HCT116 (cell line): Measurements from ENCODE around the gene RANBP1. TPM values are rescaled to one million over a fixed set of nuclear protein-coding genes. Genes with fewer than 3 reads are reported as not detected.

Experiments used
- ATAC-seq: fragments of 200-7000 bp; cut with Tn5 transposase; 2 replicates; pipeline ENCODE4 v1.9.1; 2020; ENCODE audit warnings: mild to moderate bottlenecking, moderate library complexity
- BruUV-seq: library from RNA; stranded (reverse); fragments of 400-500 nt; replicated peaks from 2 replicates; lab custom pipeline; 2021; lab: Mats Ljungman, UMichigan
- CTCF ChIA-PET: fragments of 300-600 bp; sonication (Branson Sonifier 250); formaldehyde crosslinking; loops from one replicate; lab custom pipeline; 2021; ENCODE audit warnings: antibody characterized with exemption; lab: Charles Lee
- POLR2A ChIA-PET: fragments of 300-600, 350-600 bp; sonication (Branson Sonifier 250); formaldehyde crosslinking; loops from one replicate; lab custom pipeline; 2021; ENCODE audit warnings: antibody characterized with exemption; lab: Charles Lee
- RAD21 ChIA-PET, 2 experiments: fragments of 300-600 bp; sonication (Branson Sonifier 250); formaldehyde crosslinking; loops; one replicate each; lab custom pipeline; 2023; ENCODE audit warnings: low total read pairs in 2 of 2; ENCODE audit not compliant: uncharacterized antibody in 2 of 2, unreplicated experiment in 2 of 2, low non-redundant PET in 1 of 2; lab: Charles Lee
- DNase-seq: peaks from one replicate; pipeline ENCODE4 v3.0.0-alpha.2; 2010; ENCODE audit warnings: low read depth, low spot score
- H2AFZ ChIP-seq: fragments of 200-600 bp; shearing (Covaris generic), sonication (generic); 2 replicates; pipeline ENCODE4 v1.6.1; 2017; ENCODE audit warnings: low read depth, mixed run types, mixed read lengths, antibody characterized with exemption, low read length; ENCODE audit not compliant: poor library complexity, severe bottlenecking
- H3K27ac ChIP-seq: 2 replicates; pipeline ENCODE4 v1.5.1; 2012; ENCODE audit warnings: low read depth, low read length
- H3K27me3 ChIP-seq: fragments of 200-600 bp; sonication (generic); 2 replicates; pipeline ENCODE4 v1.6.1; 2016; ENCODE audit warnings: mixed run types, low read length, mixed read lengths; ENCODE audit not compliant: insufficient read depth
- H3K36me3 ChIP-seq, 2 experiments: fragments of 200-500 bp in 1 of 2; fragments of 200-600 bp in 1 of 2; sonication (Bioruptor generic) in 1 of 2; sonication (generic) in 1 of 2; 2 replicates each; pipeline versions ENCODE4 v1.5.1 to v1.6.1; 2014 to 2016; ENCODE audit warnings: low read length in 2 of 2, inconsistent platforms in 1 of 2, mixed read lengths in 1 of 2, mixed run types in 1 of 2; ENCODE audit not compliant: insufficient read depth in 2 of 2, control insufficient read depth in 1 of 2
- H3K4me1 ChIP-seq, 2 experiments: fragments of 200-600 bp in 1 of 2; sonication (generic) in 1 of 2; 2 replicates each; pipeline versions ENCODE4 v1.5.1 to v1.6.1; 2012 to 2017; ENCODE audit warnings: low read length in 2 of 2, inconsistent platforms in 1 of 2, mild to moderate bottlenecking in 1 of 2, mixed read lengths in 1 of 2, mixed run types in 1 of 2, moderate library complexity in 1 of 2; ENCODE audit not compliant: insufficient read depth in 2 of 2, control insufficient read depth in 1 of 2
- H3K4me2 ChIP-seq: fragments of 200-600 bp; sonication (generic); 2 replicates; pipeline ENCODE4 v1.6.1; 2017; ENCODE audit warnings: mixed run types, low read length, mixed read lengths
- H3K4me3 ChIP-seq, 2 experiments: fragments of 200-600 bp in 1 of 2; sonication (generic) in 1 of 2; replicated peaks in 1 of 2; 2 replicates each; pipeline ENCODE4 v1.5.1; 2011 to 2016; ENCODE audit warnings: low read length in 2 of 2, control low read depth in 1 of 2, low read depth in 1 of 2, mild to moderate bottlenecking in 1 of 2, mixed read lengths in 1 of 2, mixed run types in 1 of 2
- H3K79me2 ChIP-seq: fragments of 200-600 bp; sonication (generic); 2 replicates; pipeline ENCODE4 v1.6.1; 2017; ENCODE audit warnings: mild to moderate bottlenecking, mixed run types, low read length, moderate library complexity, mixed read lengths; ENCODE audit not compliant: insufficient read depth
- H3K9ac ChIP-seq: fragments of 200-600 bp; sonication (generic); 2 replicates; pipeline ENCODE4 v1.6.1; 2016; ENCODE audit warnings: low read length, mixed read lengths
- H3K9me2 ChIP-seq: fragments of 200-600 bp; sonication (generic), shearing (Covaris generic); 2 replicates; pipeline ENCODE4 v1.6.1; 2017; ENCODE audit warnings: mixed run types, mild to moderate bottlenecking, moderate library complexity; ENCODE audit not compliant: insufficient read depth
- H3K9me3 ChIP-seq, 2 experiments: fragments of 200-500 bp in 1 of 2; fragments of 200-600 bp in 1 of 2; sonication (Bioruptor generic) in 1 of 2; sonication (generic) in 1 of 2; 2 replicates each; pipeline ENCODE4 v1.6.1; 2014 to 2017; ENCODE audit warnings: low read length in 2 of 2, mixed read lengths in 2 of 2, inconsistent platforms in 1 of 2, low read depth in 1 of 2, mild to moderate bottlenecking in 1 of 2, mixed run types in 1 of 2, moderate library complexity in 1 of 2; ENCODE audit not compliant: control insufficient read depth in 1 of 2, insufficient read depth in 1 of 2
- H4K20me1 ChIP-seq: fragments of 200-600 bp; sonication (generic), shearing (Covaris generic); 2 replicates; pipeline ENCODE4 v1.6.1; 2017; ENCODE audit warnings: mixed run types, mild to moderate bottlenecking, moderate library complexity; ENCODE audit not compliant: insufficient read depth
- ATF3 ChIP-seq: IDR thresholded peaks from 2 replicates; pipeline ENCODE4 v1.6.1; 2012
- CBX3 ChIP-seq: IDR thresholded peaks from 2 replicates; pipeline ENCODE4 v1.6.1; 2012; ENCODE audit warnings: low read depth
- CEBPB ChIP-seq: IDR thresholded peaks from 2 replicates; pipeline ENCODE4 v1.6.1; 2012; ENCODE audit warnings: low read depth
- CTCF ChIP-seq, 3 experiments: fragments of 200-600 bp in 1 of 3; sonication (generic) in 1 of 3; IDR thresholded peaks in 2 of 3; conservative IDR thresholded peaks in 1 of 3; 2 replicates each; pipeline ENCODE4 v1.5.1; 2012 to 2017; ENCODE audit warnings: low read depth in 2 of 3, low read length in 2 of 3, antibody characterized with exemption in 1 of 3, borderline replicate concordance in 1 of 3, control low read depth in 1 of 3, mild to moderate bottlenecking in 1 of 3, mixed read lengths in 1 of 3, mixed run types in 1 of 3, moderate library complexity in 1 of 3; ENCODE audit not compliant: insufficient read depth in 1 of 3
- EZH2phosphoT487 ChIP-seq: fragments of 200-600 bp; IDR thresholded peaks from 2 replicates; pipeline ENCODE4 v1.6.1; 2018; ENCODE audit warnings: antibody characterized with exemption, borderline replicate concordance
- JUND ChIP-seq: IDR thresholded peaks from 2 replicates; pipeline ENCODE4 v1.6.1; 2012
- POLR2A ChIP-seq: IDR thresholded peaks from 2 replicates; pipeline ENCODE4 v1.7.0; 2011; ENCODE audit warnings: borderline replicate concordance; ENCODE audit not compliant: insufficient read depth, insufficient read length; ENCODE audit errors: extremely low read depth
- RAD21 ChIP-seq: IDR thresholded peaks from 2 replicates; pipeline ENCODE4 v1.6.1; 2012; ENCODE audit warnings: low read depth, mild to moderate bottlenecking
- SIN3A ChIP-seq: IDR thresholded peaks from 2 replicates; pipeline ENCODE4 v1.6.1; 2012; ENCODE audit warnings: low read depth
- SP1 ChIP-seq: IDR thresholded peaks from 2 replicates; pipeline ENCODE4 v1.6.1; 2012; ENCODE audit warnings: low read depth
- SRF ChIP-seq: IDR thresholded peaks from 2 replicates; pipeline ENCODE4 v1.6.1; 2012; ENCODE audit warnings: low read depth
- YY1 ChIP-seq: IDR thresholded peaks from 2 replicates; pipeline ENCODE4 v1.6.1; 2011; ENCODE audit warnings: low read length, low read depth, moderate library complexity, mild to moderate bottlenecking; ENCODE audit not compliant: insufficient replicate concordance; ENCODE audit errors: extremely low read depth
- ZNF274 ChIP-seq: fragments of 200-500 bp; sonication (Bioruptor generic); IDR thresholded peaks from 2 replicates; pipeline ENCODE4 v1.6.1; 2014; ENCODE audit warnings: mild to moderate bottlenecking, low read depth, low read length, inconsistent platforms
- intact Hi-C: fragments of 100-400 bp; cut with micrococcal nuclease; formaldehyde crosslinking; loops from 2 replicates; pipeline ENCODE4 v1.10.0; 2022
- total RNA-seq: library from RNA; stranded (reverse); gene quantifications from one replicate; pipeline ENCODE4 v1.2.1, GENCODE V29; 2021; ENCODE audit not compliant: unreplicated experiment

The RANBP1 gene
- total RNA-seq, 1 experiment from 2014 or later: 351 TPM

GRCh38 chr22:20121856-20122415 lies 6.0 kb downstream of the RANBP1 start:
- ChIA-PET POLR2A (no interaction called here), RAD21 (no interaction called here), CTCF (no interaction called here)
- ATAC-seq: no peak
- Histone ChIP-seq H3K4me1 (peaks cover 4 to 17% of the 10 kb centered on the region in 2 experiments; a peak in 3 of 4 replicates), H3K27ac (no peak overlapping the region), H3K4me2 (no peak overlapping the region), H3K4me3 (no peak overlapping the region), H3K9ac (no peak overlapping the region), H4K20me1 (no peaks in the 10 kb centered on the region), H3K36me3 (peaks cover 38 to 70% of the 10 kb centered on the region in 2 experiments), H3K9me2 (no peaks in the 10 kb centered on the region), H2AFZ (no peak overlapping the region), H3K79me2 (peaks cover 72% of the 10 kb centered on the region), H3K27me3 (no peaks in the 10 kb centered on the region), H3K9me3 (no peaks in the 10 kb centered on the region)
- intact Hi-C loops: no loop called here
- DNase-seq: no peak
- no peak for TF ChIP-seq JUND
- no peak for TF ChIP-seq POLR2A
- no peak for TF ChIP-seq ZNF274
- no peak for TF ChIP-seq SP1
- TF ChIP-seq CBX3: no peak
- no peak for TF ChIP-seq CTCF (IDR thresholded peaks at IDR 0.05 in 2 of 3, conservative IDR thresholded peaks at IDR 0.05 in 1 of 3; ENCODE audit: borderline replicate concordance in 1 of 3, insufficient read depth in 1 of 3, low read depth in 2 of 3, low read length in 2 of 3)
- no peak for TF ChIP-seq CEBPB
- no peak for TF ChIP-seq EZH2phosphoT487
- TF ChIP-seq SRF: no peak
- no peak for TF ChIP-seq RAD21
- no peak for TF ChIP-seq ATF3
- TF ChIP-seq YY1: no peak
- no peak for TF ChIP-seq SIN3A
- BruUV-seq: no TSS peak
